ENCODE results near the gene ATP10B.

The ATP10B gene

GRCh38 chr5:160805376-160805775 is 46.6 kb downstream of the ATP10B start:
- Histone ChIP-seq H3K4me1 (ENCODE audit: insufficient read depth, low read length) (no peaks in the 10 kb centered on the region), H3K79me2 (ENCODE audit: insufficient read depth, low read length) (no peaks in the 10 kb centered on the region), H4K20me1 (ENCODE audit: insufficient read depth, low read length) (no peaks in the 10 kb centered on the region), H3K4me3 (ENCODE audit: low read depth in 1 of 2, low read length in 2 of 2) (no peak overlapping the region), H2AFZ (ENCODE audit: low read depth, low read length) (no peak overlapping the region), H3K27ac (ENCODE audit: low read length) (no peak overlapping the region), H3K9me3 (ENCODE audit: insufficient read depth, low read length, severe bottlenecking) (no peaks in the 10 kb centered on the region), H3K9ac (ENCODE audit: low read depth, low read length) (no peak overlapping the region), H3K27me3 (ENCODE audit: insufficient read depth, low read length, poor library complexity) (no peaks in the 10 kb centered on the region), H3K4me2 (ENCODE audit: insufficient read depth, low read length) (no peak overlapping the region), H3K36me3 (ENCODE audit: insufficient read depth, low read length) (no peaks in the 10 kb centered on the region)
- no peak for ATAC-seq (ENCODE audit: insufficient read depth, low read depth)
- TF ChIP-seq EZH2 (IDR thresholded peaks at IDR 0.05; ENCODE audit: borderline replicate concordance, low read depth, low read length, severe bottlenecking) = no peak
- no peak for TF ChIP-seq CTCF (IDR thresholded peaks at IDR 0.05; ENCODE audit: borderline replicate concordance, extremely low read depth, low read length, poor library complexity, severe bottlenecking)
- DNase-seq = no peak

- ATAC-seq (ENCODE audit: insufficient read depth, low read depth) = peak; percentile 24; the same call in 1 of the 3 replicates
- H3K27ac ChIP-seq (ENCODE audit: low read length) = no peak overlapping the region
These were observed 49.4 kb downstream of the ATP10B start for GRCh38 chr5:160802592-160802991.

GRCh38 chr5:160800375-160801275 is 51.4 kb downstream of the ATP10B start:
- no peak overlapping the region for H3K9ac ChIP-seq (ENCODE audit: low read depth, low read length)
- H3K27ac ChIP-seq (ENCODE audit: low read length) = no peak overlapping the region
- H3K4me2 ChIP-seq (ENCODE audit: insufficient read depth, low read length) = no peak overlapping the region
- no peaks in the 10 kb centered on the region for H3K4me1 ChIP-seq (ENCODE audit: insufficient read depth, low read length)
- H4K20me1 ChIP-seq (ENCODE audit: insufficient read depth, low read length) = no peaks in the 10 kb centered on the region
- ATAC-seq (ENCODE audit: insufficient read depth, low read depth) = no peak
- TF ChIP-seq EZH2 (IDR thresholded peaks at IDR 0.05; ENCODE audit: borderline replicate concordance, low read depth, low read length, severe bottlenecking) = no peak
- TF ChIP-seq CTCF (IDR thresholded peaks at IDR 0.05; ENCODE audit: borderline replicate concordance, extremely low read depth, low read length, poor library complexity, severe bottlenecking) = no peak
- H2AFZ ChIP-seq (ENCODE audit: low read depth, low read length) = no peak overlapping the region
- DNase-seq = no peak
- H3K79me2 ChIP-seq (ENCODE audit: insufficient read depth, low read length) = no peaks in the 10 kb centered on the region
- no peaks in the 10 kb centered on the region for H3K9me3 ChIP-seq (ENCODE audit: insufficient read depth, low read length, severe bottlenecking)
- no peaks in the 10 kb centered on the region for H3K27me3 ChIP-seq (ENCODE audit: insufficient read depth, low read length, poor library complexity)
- no peak overlapping the region for H3K4me3 ChIP-seq (ENCODE audit: low read depth in 1 of 2, low read length in 2 of 2)
- H3K36me3 ChIP-seq (ENCODE audit: insufficient read depth, low read length) = no peaks in the 10 kb centered on the region

More at GRCh38 chr5:160802592-160802991, 49.4 kb downstream of the ATP10B start:
- Histone ChIP-seq H3K9ac (ENCODE audit: low read depth, low read length) (no peak overlapping the region), H3K4me3 (ENCODE audit: low read depth in 1 of 2, low read length in 2 of 2) (no peak overlapping the region), H3K79me2 (ENCODE audit: insufficient read depth, low read length) (no peaks in the 10 kb centered on the region), H2AFZ (ENCODE audit: low read depth, low read length) (no peak overlapping the region), H3K4me1 (ENCODE audit: insufficient read depth, low read length) (no peaks in the 10 kb centered on the region), H4K20me1 (ENCODE audit: insufficient read depth, low read length) (no peaks in the 10 kb centered on the region), H3K27me3 (ENCODE audit: insufficient read depth, low read length, poor library complexity) (no peaks in the 10 kb centered on the region), H3K4me2 (ENCODE audit: insufficient read depth, low read length) (no peak overlapping the region), H3K9me3 (ENCODE audit: insufficient read depth, low read length, severe bottlenecking) (no peaks in the 10 kb centered on the region), H3K36me3 (ENCODE audit: insufficient read depth, low read length) (no peaks in the 10 kb centered on the region)
- no peak for TF ChIP-seq EZH2 (IDR thresholded peaks at IDR 0.05; ENCODE audit: borderline replicate concordance, low read depth, low read length, severe bottlenecking)
- TF ChIP-seq CTCF (IDR thresholded peaks at IDR 0.05; ENCODE audit: borderline replicate concordance, extremely low read depth, low read length, poor library complexity, severe bottlenecking) = peak; percentile 29
- DNase-seq = no peak

Data from DND-41 (cell line).